ENCODE measurements around the gene PTMA. TPM values are rescaled to one million over a fixed set of nuclear protein-coding genes. Genes with fewer than 3 reads are reported as not detected.

Gene PTMA
- polyA plus RNA-seq, 1 of the 3 experiments (the other 2 are of a cell fraction), result 767 TPM

DNA sequence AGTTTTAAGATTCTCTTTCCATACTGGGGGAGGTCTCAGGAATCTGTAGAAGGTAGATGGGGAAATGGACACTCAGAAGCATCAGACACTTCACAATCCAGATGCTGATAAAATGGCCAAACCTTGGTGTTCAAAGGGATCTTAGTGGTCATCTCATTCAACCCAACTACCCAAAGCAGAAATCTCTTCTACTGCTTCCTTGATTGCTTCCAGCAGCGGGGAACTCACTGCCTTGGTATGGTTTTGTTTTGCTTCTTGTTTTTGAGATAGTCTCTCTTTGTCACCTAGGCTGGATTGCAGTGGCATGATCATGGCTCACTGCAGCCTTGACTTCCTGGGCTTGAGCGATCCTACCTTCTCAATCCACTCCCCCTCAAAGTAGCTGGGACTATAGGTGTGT is 39.3 kb upstream of the PTMA start:
- TF ChIP-seq NRF1 (IDR thresholded peaks at IDR 0.05; ENCODE audit: low read depth, low read length) (no peak), POLR2AphosphoS5 (IDR thresholded peaks at IDR 0.05; ENCODE audit: low read depth, low read length) (no peak), FOSL2 (IDR thresholded peaks at IDR 0.05; ENCODE audit: borderline replicate concordance, low read depth) (no peak), JUND (IDR thresholded peaks at IDR 0.05) (no peak), GATA2 (CRISPR knock-in tag; IDR thresholded peaks at IDR 0.05) (no peak), TAF1 (IDR thresholded peaks at IDR 0.05; ENCODE audit: borderline replicate concordance, low read depth, low read length) (no peak), RCOR1 (IDR thresholded peaks at IDR 0.05; ENCODE audit: low read length) (no peak)
- TF ChIP-seq, protein P1, sequence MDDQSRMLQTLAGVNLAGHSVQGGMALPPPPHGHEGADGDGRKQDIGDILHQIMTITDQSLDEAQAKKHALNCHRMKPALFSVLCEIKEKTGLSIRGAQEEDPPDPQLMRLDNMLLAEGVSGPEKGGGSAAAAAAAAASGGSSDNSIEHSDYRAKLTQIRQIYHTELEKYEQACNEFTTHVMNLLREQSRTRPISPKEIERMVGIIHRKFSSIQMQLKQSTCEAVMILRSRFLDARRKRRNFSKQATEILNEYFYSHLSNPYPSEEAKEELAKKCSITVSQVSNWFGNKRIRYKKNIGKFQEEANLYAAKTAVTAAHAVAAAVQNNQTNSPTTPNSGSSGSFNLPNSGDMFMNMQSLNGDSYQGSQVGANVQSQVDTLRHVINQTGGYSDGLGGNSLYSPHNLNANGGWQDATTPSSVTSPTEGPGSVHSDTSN (IDR thresholded peaks at IDR 0.05), result no peak
- TF ChIP-seq, protein P2, sequence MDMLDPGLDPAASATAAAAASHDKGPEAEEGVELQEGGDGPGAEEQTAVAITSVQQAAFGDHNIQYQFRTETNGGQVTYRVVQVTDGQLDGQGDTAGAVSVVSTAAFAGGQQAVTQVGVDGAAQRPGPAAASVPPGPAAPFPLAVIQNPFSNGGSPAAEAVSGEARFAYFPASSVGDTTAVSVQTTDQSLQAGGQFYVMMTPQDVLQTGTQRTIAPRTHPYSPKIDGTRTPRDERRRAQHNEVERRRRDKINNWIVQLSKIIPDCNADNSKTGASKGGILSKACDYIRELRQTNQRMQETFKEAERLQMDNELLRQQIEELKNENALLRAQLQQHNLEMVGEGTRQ (IDR thresholded peaks at IDR 0.05; ENCODE audit: borderline replicate concordance, low read depth, low read length), result no peak
- TF ChIP-seq, protein P3, sequence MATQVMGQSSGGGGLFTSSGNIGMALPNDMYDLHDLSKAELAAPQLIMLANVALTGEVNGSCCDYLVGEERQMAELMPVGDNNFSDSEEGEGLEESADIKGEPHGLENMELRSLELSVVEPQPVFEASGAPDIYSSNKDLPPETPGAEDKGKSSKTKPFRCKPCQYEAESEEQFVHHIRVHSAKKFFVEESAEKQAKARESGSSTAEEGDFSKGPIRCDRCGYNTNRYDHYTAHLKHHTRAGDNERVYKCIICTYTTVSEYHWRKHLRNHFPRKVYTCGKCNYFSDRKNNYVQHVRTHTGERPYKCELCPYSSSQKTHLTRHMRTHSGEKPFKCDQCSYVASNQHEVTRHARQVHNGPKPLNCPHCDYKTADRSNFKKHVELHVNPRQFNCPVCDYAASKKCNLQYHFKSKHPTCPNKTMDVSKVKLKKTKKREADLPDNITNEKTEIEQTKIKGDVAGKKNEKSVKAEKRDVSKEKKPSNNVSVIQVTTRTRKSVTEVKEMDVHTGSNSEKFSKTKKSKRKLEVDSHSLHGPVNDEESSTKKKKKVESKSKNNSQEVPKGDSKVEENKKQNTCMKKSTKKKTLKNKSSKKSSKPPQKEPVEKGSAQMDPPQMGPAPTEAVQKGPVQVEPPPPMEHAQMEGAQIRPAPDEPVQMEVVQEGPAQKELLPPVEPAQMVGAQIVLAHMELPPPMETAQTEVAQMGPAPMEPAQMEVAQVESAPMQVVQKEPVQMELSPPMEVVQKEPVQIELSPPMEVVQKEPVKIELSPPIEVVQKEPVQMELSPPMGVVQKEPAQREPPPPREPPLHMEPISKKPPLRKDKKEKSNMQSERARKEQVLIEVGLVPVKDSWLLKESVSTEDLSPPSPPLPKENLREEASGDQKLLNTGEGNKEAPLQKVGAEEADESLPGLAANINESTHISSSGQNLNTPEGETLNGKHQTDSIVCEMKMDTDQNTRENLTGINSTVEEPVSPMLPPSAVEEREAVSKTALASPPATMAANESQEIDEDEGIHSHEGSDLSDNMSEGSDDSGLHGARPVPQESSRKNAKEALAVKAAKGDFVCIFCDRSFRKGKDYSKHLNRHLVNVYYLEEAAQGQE (IDR thresholded peaks at IDR 0.05; ENCODE audit: low read depth, low read length), result no peak
- H3K9me3 ChIP-seq, result no peaks in the 10 kb centered on the region
- no peaks in the 10 kb centered on the region for H3F3A ChIP-seq (replicated peaks; ENCODE audit: insufficient read depth)
- 94% methylated on average over 2 of the region's 2 CpGs for WGBS (ENCODE audit: low lambda C conversion rate)
- H3K36me3 ChIP-seq (replicated peaks in 1 of 2; ENCODE audit: control insufficient read depth in 1 of 2, insufficient read depth in 2 of 2, low read length in 1 of 2), result no peaks in the 10 kb centered on the region
- POLR2A ChIA-PET, result no interaction called here
- H3K4me1 ChIP-seq (ENCODE audit: control insufficient read depth in 1 of 2, insufficient read depth in 2 of 2, low read depth in 1 of 2, low read length in 1 of 2), result peaks cover 6 to 14% of the 10 kb centered on the region in 2 experiments; a peak in 2 of 4 replicates
- H3K4me3 ChIP-seq (ENCODE audit: low read depth in 2 of 2, low read length in 1 of 2), result no peak overlapping the region
- no peaks in the 10 kb centered on the region for H4K20me1 ChIP-seq (ENCODE audit: insufficient read depth)
- DNase-seq, result no peak
- H3K27ac ChIP-seq (ENCODE audit: low read depth in 2 of 2, low read length in 1 of 2), result no peak overlapping the region
- no peaks in the 10 kb centered on the region for H3K27me3 ChIP-seq (ENCODE audit: insufficient read depth)
- H3K79me2 ChIP-seq (ENCODE audit: insufficient read depth), result no peaks in the 10 kb centered on the region
- H3K4me2 ChIP-seq, result no peak overlapping the region
- H2AFZ ChIP-seq (ENCODE audit: low read depth), result no peak overlapping the region
- H3K9ac ChIP-seq, result no peak overlapping the region
- H3K9me2 ChIP-seq, result no peaks in the 10 kb centered on the region
- CTCF ChIA-PET, result interaction anchor here (1.0 to 9.6 kb wide), 4 partner anchors 12 to 106 kb away, joined by 3 to 256 read pairs (median 3); no protein-coding TSS in a partner anchor

Data from SK-N-SH (cell line).